ENCODE data around the gene SP100.

- TF ChIP-seq CTCF (IDR thresholded peaks at IDR 0.05): no peak
- no peak for TF ChIP-seq POLR2AphosphoS5 (IDR thresholded peaks at IDR 0.05)
- TF ChIP-seq POLR2A (IDR thresholded peaks at IDR 0.05): no peak
These were observed 15.2 kb downstream of the SP100 start for GRCh38 chr2:230430957-230431910.

Measured in sigmoid colon (tissue), 4 donors.